ENCODE data around the gene CFI. TPM values are rescaled to one million over a fixed set of nuclear protein-coding genes. Genes with fewer than 3 reads are reported as not detected.

CFI gene
- total and polyA plus RNA-seq, 2 experiments from 2014 or later: 112 to 163 TPM

GRCh38 chr4:109728385-109728784, 73.4 kb downstream of the CFI start:
- TF ChIP-seq EZH2phosphoT487 (IDR thresholded peaks at IDR 0.05; ENCODE audit: low read depth, severe bottlenecking, unreplicated experiment) (no peak), EZH2 (IDR thresholded peaks at IDR 0.05; ENCODE audit: borderline replicate concordance) (no peak)
- TF ChIP-seq, protein P1, sequence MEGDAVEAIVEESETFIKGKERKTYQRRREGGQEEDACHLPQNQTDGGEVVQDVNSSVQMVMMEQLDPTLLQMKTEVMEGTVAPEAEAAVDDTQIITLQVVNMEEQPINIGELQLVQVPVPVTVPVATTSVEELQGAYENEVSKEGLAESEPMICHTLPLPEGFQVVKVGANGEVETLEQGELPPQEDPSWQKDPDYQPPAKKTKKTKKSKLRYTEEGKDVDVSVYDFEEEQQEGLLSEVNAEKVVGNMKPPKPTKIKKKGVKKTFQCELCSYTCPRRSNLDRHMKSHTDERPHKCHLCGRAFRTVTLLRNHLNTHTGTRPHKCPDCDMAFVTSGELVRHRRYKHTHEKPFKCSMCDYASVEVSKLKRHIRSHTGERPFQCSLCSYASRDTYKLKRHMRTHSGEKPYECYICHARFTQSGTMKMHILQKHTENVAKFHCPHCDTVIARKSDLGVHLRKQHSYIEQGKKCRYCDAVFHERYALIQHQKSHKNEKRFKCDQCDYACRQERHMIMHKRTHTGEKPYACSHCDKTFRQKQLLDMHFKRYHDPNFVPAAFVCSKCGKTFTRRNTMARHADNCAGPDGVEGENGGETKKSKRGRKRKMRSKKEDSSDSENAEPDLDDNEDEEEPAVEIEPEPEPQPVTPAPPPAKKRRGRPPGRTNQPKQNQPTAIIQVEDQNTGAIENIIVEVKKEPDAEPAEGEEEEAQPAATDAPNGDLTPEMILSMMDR (IDR thresholded peaks at IDR 0.05; ENCODE audit: poor library complexity): no peak
- DNase-seq (ENCODE audit: low spot score): no peak
- H3K4me3 ChIP-seq: peak overlapping the region; percentile 93
- no peaks in the 10 kb centered on the region for H4K20me1 ChIP-seq (ENCODE audit: insufficient read depth, poor library complexity, severe bottlenecking)
- H3K36me3 ChIP-seq (replicated peaks; ENCODE audit: insufficient read depth, low read depth): no peaks in the 10 kb centered on the region
- H3K27ac ChIP-seq: peak overlapping the region; percentile 96
- H3K9me2 ChIP-seq (replicated peaks; ENCODE audit: insufficient read depth): no peaks in the 10 kb centered on the region
- no peaks in the 10 kb centered on the region for H3K9me3 ChIP-seq (ENCODE audit: low read depth)
- H3K79me2 ChIP-seq: peaks cover 59% of the 10 kb centered on the region
- peaks cover 6% of the 10 kb centered on the region for H3K4me1 ChIP-seq (ENCODE audit: insufficient read depth)
- H2AFZ ChIP-seq: peak overlapping the region; percentile 96
- WGBS (ENCODE audit: low lambda C conversion rate, missing lambda C conversion rate): 45% methylated on average over 6 of the region's 6 CpGs
- H3K4me2 ChIP-seq: peak overlapping the region; percentile 87
- no peaks in the 10 kb centered on the region for H3K27me3 ChIP-seq

DNA sequence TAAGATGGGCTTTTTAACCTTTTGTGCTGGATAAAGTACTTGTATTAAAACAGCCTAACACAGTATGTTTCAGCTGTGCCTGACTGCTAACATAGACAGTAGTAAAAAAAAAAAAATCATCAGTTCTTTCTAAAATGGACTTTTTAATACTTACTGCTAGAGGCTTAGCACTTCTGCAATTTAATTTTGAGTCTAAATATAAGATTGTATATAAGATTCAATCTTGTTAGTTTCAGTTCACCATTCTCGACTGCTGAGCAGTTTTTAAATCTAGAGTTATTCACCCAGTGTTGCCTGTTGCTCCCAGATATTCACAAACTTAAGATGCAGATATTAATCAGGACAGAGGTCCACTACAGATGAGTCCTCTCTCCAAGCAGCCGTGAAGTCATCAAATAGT, 78.7 kb downstream of the CFI start:
- Histone ChIP-seq H3K9me2 (replicated peaks; ENCODE audit: insufficient read depth) (no peaks in the 10 kb centered on the region), H3K4me1 (ENCODE audit: insufficient read depth) (peaks cover 6% of the 10 kb centered on the region), H3K27ac (no peak overlapping the region), H3K27me3 (no peaks in the 10 kb centered on the region), H2AFZ (no peak overlapping the region), H3K9me3 (ENCODE audit: low read depth) (no peaks in the 10 kb centered on the region), H3K36me3 (replicated peaks; ENCODE audit: insufficient read depth, low read depth) (no peaks in the 10 kb centered on the region), H3K4me3 (no peak overlapping the region), H4K20me1 (ENCODE audit: insufficient read depth, poor library complexity, severe bottlenecking) (peaks cover 5% of the 10 kb centered on the region), H3K79me2 (peaks cover 98% of the 10 kb centered on the region), H3K4me2 (no peak overlapping the region)
- TF ChIP-seq EZH2 (IDR thresholded peaks at IDR 0.05; ENCODE audit: borderline replicate concordance) (no peak), EZH2phosphoT487 (IDR thresholded peaks at IDR 0.05; ENCODE audit: low read depth, severe bottlenecking, unreplicated experiment) (no peak)
- TF ChIP-seq, protein P1 (IDR thresholded peaks at IDR 0.05; ENCODE audit: poor library complexity): no peak
- WGBS (ENCODE audit: low lambda C conversion rate, missing lambda C conversion rate): 99% methylated on average over 2 of the region's 2 CpGs
- DNase-seq (ENCODE audit: low spot score): no peak

DNA sequence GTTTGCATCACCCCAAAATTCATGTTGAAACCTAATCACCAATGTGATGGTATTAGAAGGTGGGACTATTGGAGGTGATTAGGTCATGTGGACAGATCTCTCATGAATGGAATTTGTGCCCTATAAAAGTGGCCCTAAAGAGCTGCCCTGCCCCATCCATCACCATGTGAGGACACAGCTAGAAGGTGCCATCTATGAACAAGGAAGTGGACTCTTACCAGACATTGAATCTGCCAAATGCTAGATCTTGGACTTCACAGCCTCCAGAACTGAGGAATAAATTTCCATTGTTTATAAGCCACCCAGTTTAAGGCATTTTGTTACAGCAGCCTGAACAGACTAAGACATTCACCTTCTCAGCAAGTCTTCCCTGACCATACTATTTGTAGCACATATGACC, 79.4 kb downstream of the CFI start:
- H3K4me2 ChIP-seq: no peak overlapping the region
- H3K9me2 ChIP-seq (replicated peaks; ENCODE audit: insufficient read depth): no peaks in the 10 kb centered on the region
- peaks cover 6% of the 10 kb centered on the region for H4K20me1 ChIP-seq (ENCODE audit: insufficient read depth, poor library complexity, severe bottlenecking)
- H3K27me3 ChIP-seq: no peaks in the 10 kb centered on the region
- H3K9me3 ChIP-seq (ENCODE audit: low read depth): no peaks in the 10 kb centered on the region
- H3K36me3 ChIP-seq (replicated peaks; ENCODE audit: insufficient read depth, low read depth): no peaks in the 10 kb centered on the region
- no peak for DNase-seq (ENCODE audit: low spot score)
- no peak overlapping the region for H3K27ac ChIP-seq
- TF ChIP-seq EZH2 (IDR thresholded peaks at IDR 0.05; ENCODE audit: borderline replicate concordance): no peak
- TF ChIP-seq EZH2phosphoT487 (IDR thresholded peaks at IDR 0.05; ENCODE audit: low read depth, severe bottlenecking, unreplicated experiment): no peak
- TF ChIP-seq, protein P1 (IDR thresholded peaks at IDR 0.05; ENCODE audit: poor library complexity): no peak
- H3K79me2 ChIP-seq: peaks cover 95% of the 10 kb centered on the region
- no peak overlapping the region for H3K4me3 ChIP-seq
- peaks cover 1% of the 10 kb centered on the region for H3K4me1 ChIP-seq (ENCODE audit: insufficient read depth)
- no peak overlapping the region for H2AFZ ChIP-seq

DNA sequence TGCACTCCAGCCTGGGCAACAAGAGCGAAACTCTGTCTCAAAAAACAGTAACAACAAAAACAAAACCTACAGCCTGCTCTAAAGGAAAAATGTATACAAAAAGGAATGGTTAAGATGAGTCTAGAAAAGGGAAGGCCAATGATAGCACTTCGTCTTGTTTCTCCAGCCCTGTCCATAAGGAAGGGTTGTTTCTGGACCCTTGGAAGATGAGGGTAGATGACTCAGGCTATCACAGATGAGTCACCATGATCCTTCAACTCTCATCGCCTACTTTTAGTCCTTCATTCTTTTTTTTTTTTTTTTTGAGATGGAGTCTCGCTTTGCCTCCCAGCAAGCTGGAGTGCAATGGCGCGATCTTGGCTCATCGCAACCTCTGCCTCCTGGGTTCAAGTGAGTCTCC, 80.8 kb downstream of the CFI start:
- H3K27me3 ChIP-seq: no peaks in the 10 kb centered on the region
- no peak overlapping the region for H3K4me3 ChIP-seq
- H2AFZ ChIP-seq: no peak overlapping the region
- H4K20me1 ChIP-seq (ENCODE audit: insufficient read depth, poor library complexity, severe bottlenecking): peaks cover 6% of the 10 kb centered on the region
- 96% methylated on average over 6 of the region's 7 CpGs for WGBS (ENCODE audit: low lambda C conversion rate, missing lambda C conversion rate)
- no peak for DNase-seq (ENCODE audit: low spot score)
- no peak overlapping the region for H3K27ac ChIP-seq
- no peaks in the 10 kb centered on the region for H3K9me2 ChIP-seq (replicated peaks; ENCODE audit: insufficient read depth)
- H3K9me3 ChIP-seq (ENCODE audit: low read depth): no peaks in the 10 kb centered on the region
- TF ChIP-seq, protein P1 (IDR thresholded peaks at IDR 0.05; ENCODE audit: poor library complexity): no peak
- TF ChIP-seq EZH2 (IDR thresholded peaks at IDR 0.05; ENCODE audit: borderline replicate concordance) (no peak), EZH2phosphoT487 (IDR thresholded peaks at IDR 0.05; ENCODE audit: low read depth, severe bottlenecking, unreplicated experiment) (no peak)
- H3K4me2 ChIP-seq: no peak overlapping the region
- peaks cover 82% of the 10 kb centered on the region for H3K79me2 ChIP-seq
- H3K4me1 ChIP-seq (ENCODE audit: insufficient read depth): no peaks in the 10 kb centered on the region
- no peaks in the 10 kb centered on the region for H3K36me3 ChIP-seq (replicated peaks; ENCODE audit: insufficient read depth, low read depth)

Measured in hepatocyte (in vitro differentiated cells).